ENCODE measurements around the gene SPRR4.

SPRR4 gene

DNA sequence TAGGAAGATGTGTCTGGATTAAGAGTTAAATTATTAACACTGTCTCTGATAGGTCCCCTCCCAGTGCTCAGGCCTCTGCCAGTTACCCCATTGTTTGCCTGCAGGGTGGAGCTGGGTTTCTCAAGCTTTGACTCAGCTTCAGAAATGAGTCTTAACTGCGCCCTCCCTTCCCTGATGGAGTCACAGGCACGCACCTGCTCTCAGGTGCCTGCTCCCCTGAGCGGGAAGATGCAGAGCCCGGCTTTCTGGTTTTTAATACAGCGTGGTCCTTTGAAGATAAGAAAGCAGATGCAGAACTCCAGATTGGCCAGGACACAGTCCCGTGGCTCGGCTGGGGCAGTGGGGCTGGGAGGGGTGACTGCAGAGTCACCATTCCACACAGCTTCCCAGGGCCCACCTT lies 3.2 kb upstream of the SPRR4 start:
- H3K27ac ChIP-seq (ENCODE audit: low read depth, low read length), result no peak overlapping the region
- H3K36me3 ChIP-seq (ENCODE audit: insufficient read depth, low read length), result no peaks in the 10 kb centered on the region
- no peak overlapping the region for H2AFZ ChIP-seq (ENCODE audit: low read length, unreplicated experiment)
- no peak overlapping the region for H3K4me3 ChIP-seq (ENCODE audit: low read depth, low read length)
- no peaks in the 10 kb centered on the region for H3K27me3 ChIP-seq (ENCODE audit: insufficient read depth, low read length)
- no peaks in the 10 kb centered on the region for H3K79me2 ChIP-seq (ENCODE audit: control insufficient read depth, insufficient read depth, low read length, unreplicated experiment)
- H3K4me1 ChIP-seq (ENCODE audit: control insufficient read depth, insufficient read depth, low read length, unreplicated experiment), result no peaks in the 10 kb centered on the region

DNA sequence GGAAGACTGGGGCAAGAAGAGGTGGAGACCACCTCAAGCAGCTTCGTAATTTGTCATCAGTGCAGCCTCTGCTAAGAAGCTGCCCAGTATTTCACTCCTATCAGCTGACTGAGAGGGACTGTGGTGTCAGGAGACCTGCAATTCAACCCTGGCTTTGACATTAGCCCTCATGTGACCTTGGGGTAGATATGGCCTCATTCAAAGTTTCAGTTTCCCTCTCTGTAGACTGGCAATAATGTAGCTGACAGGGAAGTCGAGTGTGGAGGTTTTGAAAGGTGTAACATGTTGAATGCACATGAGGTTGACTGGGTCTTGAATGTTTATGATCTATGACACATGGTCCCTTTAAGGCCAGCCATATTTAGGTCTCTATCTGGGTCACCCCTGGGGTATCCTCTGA lies 2.2 kb upstream of the SPRR4 start:
- H3K4me3 ChIP-seq (ENCODE audit: low read depth, low read length), result no peak overlapping the region
- H3K27ac ChIP-seq (ENCODE audit: low read depth, low read length), result no peak overlapping the region
- no peaks in the 10 kb centered on the region for H3K36me3 ChIP-seq (ENCODE audit: insufficient read depth, low read length)
- H3K27me3 ChIP-seq (ENCODE audit: insufficient read depth, low read length), result no peaks in the 10 kb centered on the region
- no peaks in the 10 kb centered on the region for H3K4me1 ChIP-seq (ENCODE audit: control insufficient read depth, insufficient read depth, low read length, unreplicated experiment)
- no peaks in the 10 kb centered on the region for H3K79me2 ChIP-seq (ENCODE audit: control insufficient read depth, insufficient read depth, low read length, unreplicated experiment)
- H2AFZ ChIP-seq (ENCODE audit: low read length, unreplicated experiment), result no peak overlapping the region

GRCh38 chr1:152969036-152969435 lies 1.4 kb upstream of the SPRR4 start:
- Histone ChIP-seq H3K36me3 (ENCODE audit: insufficient read depth, low read length) (no peaks in the 10 kb centered on the region), H2AFZ (ENCODE audit: low read length, unreplicated experiment) (no peak overlapping the region), H3K79me2 (ENCODE audit: control insufficient read depth, insufficient read depth, low read length, unreplicated experiment) (no peaks in the 10 kb centered on the region), H3K4me3 (ENCODE audit: low read depth, low read length) (no peak overlapping the region), H3K4me1 (ENCODE audit: control insufficient read depth, insufficient read depth, low read length, unreplicated experiment) (no peaks in the 10 kb centered on the region), H3K27me3 (ENCODE audit: insufficient read depth, low read length) (no peaks in the 10 kb centered on the region), H3K27ac (ENCODE audit: low read depth, low read length) (no peak overlapping the region)

GRCh38 chr1:152972196-152972886 lies 1.9 kb downstream of the SPRR4 start:
- Histone ChIP-seq H3K4me1 (ENCODE audit: control insufficient read depth, insufficient read depth, low read length, unreplicated experiment) (no peaks in the 10 kb centered on the region), H3K36me3 (ENCODE audit: insufficient read depth, low read length) (no peaks in the 10 kb centered on the region), H3K79me2 (ENCODE audit: control insufficient read depth, insufficient read depth, low read length, unreplicated experiment) (no peaks in the 10 kb centered on the region), H3K27me3 (ENCODE audit: insufficient read depth, low read length) (no peaks in the 10 kb centered on the region), H3K27ac (ENCODE audit: low read depth, low read length) (no peak overlapping the region), H3K4me3 (ENCODE audit: low read depth, low read length) (no peak overlapping the region), H2AFZ (ENCODE audit: low read length, unreplicated experiment) (no peak overlapping the region)

- Histone ChIP-seq H3K79me2 (ENCODE audit: control insufficient read depth, insufficient read depth, low read length, unreplicated experiment) (no peaks in the 10 kb centered on the region), H2AFZ (ENCODE audit: low read length, unreplicated experiment) (no peak overlapping the region), H3K36me3 (ENCODE audit: insufficient read depth, low read length) (no peaks in the 10 kb centered on the region), H3K4me3 (ENCODE audit: low read depth, low read length) (no peak overlapping the region), H3K4me1 (ENCODE audit: control insufficient read depth, insufficient read depth, low read length, unreplicated experiment) (no peaks in the 10 kb centered on the region), H3K27me3 (ENCODE audit: insufficient read depth, low read length) (no peaks in the 10 kb centered on the region), H3K27ac (ENCODE audit: low read depth, low read length) (no peak overlapping the region)
These were observed 6.2 kb downstream of the SPRR4 start for GRCh38 chr1:152976688-152977087.

GRCh38 chr1:152977614-152978013 lies 7.2 kb downstream of the SPRR4 start:
- Histone ChIP-seq H3K4me3 (ENCODE audit: low read depth, low read length) (no peak overlapping the region), H3K27me3 (ENCODE audit: insufficient read depth, low read length) (no peaks in the 10 kb centered on the region), H2AFZ (ENCODE audit: low read length, unreplicated experiment) (no peak overlapping the region), H3K4me1 (ENCODE audit: control insufficient read depth, insufficient read depth, low read length, unreplicated experiment) (no peaks in the 10 kb centered on the region), H3K79me2 (ENCODE audit: control insufficient read depth, insufficient read depth, low read length, unreplicated experiment) (no peaks in the 10 kb centered on the region), H3K27ac (ENCODE audit: low read depth, low read length) (no peak overlapping the region), H3K36me3 (ENCODE audit: insufficient read depth, low read length) (no peaks in the 10 kb centered on the region)

GRCh38 chr1:152980676-152981075 lies 10.2 kb downstream of the SPRR4 start:
- no peaks in the 10 kb centered on the region for H3K79me2 ChIP-seq (ENCODE audit: control insufficient read depth, insufficient read depth, low read length, unreplicated experiment)
- no peak overlapping the region for H3K4me3 ChIP-seq (ENCODE audit: low read depth, low read length)
- H3K27me3 ChIP-seq (ENCODE audit: insufficient read depth, low read length), result no peaks in the 10 kb centered on the region
- H3K27ac ChIP-seq (ENCODE audit: low read depth, low read length), result no peak overlapping the region
- H3K36me3 ChIP-seq (ENCODE audit: insufficient read depth, low read length), result no peaks in the 10 kb centered on the region
- H2AFZ ChIP-seq (ENCODE audit: low read length, unreplicated experiment), result no peak overlapping the region
- no peaks in the 10 kb centered on the region for H3K4me1 ChIP-seq (ENCODE audit: control insufficient read depth, insufficient read depth, low read length, unreplicated experiment)

GRCh38 chr1:152981146-152981871 lies 10.9 kb downstream of the SPRR4 start:
- Histone ChIP-seq H2AFZ (ENCODE audit: low read length, unreplicated experiment) (no peak overlapping the region), H3K27me3 (ENCODE audit: insufficient read depth, low read length) (no peaks in the 10 kb centered on the region), H3K36me3 (ENCODE audit: insufficient read depth, low read length) (no peaks in the 10 kb centered on the region), H3K27ac (ENCODE audit: low read depth, low read length) (no peak overlapping the region), H3K79me2 (ENCODE audit: control insufficient read depth, insufficient read depth, low read length, unreplicated experiment) (no peaks in the 10 kb centered on the region), H3K4me1 (ENCODE audit: control insufficient read depth, insufficient read depth, low read length, unreplicated experiment) (no peaks in the 10 kb centered on the region), H3K4me3 (ENCODE audit: low read depth, low read length) (no peak overlapping the region)

GRCh38 chr1:152982076-152982475 lies 11.6 kb downstream of the SPRR4 start:
- no peaks in the 10 kb centered on the region for H3K79me2 ChIP-seq (ENCODE audit: control insufficient read depth, insufficient read depth, low read length, unreplicated experiment)
- no peaks in the 10 kb centered on the region for H3K27me3 ChIP-seq (ENCODE audit: insufficient read depth, low read length)
- H3K4me1 ChIP-seq (ENCODE audit: control insufficient read depth, insufficient read depth, low read length, unreplicated experiment), result no peaks in the 10 kb centered on the region
- H3K36me3 ChIP-seq (ENCODE audit: insufficient read depth, low read length), result no peaks in the 10 kb centered on the region
- H2AFZ ChIP-seq (ENCODE audit: low read length, unreplicated experiment), result no peak overlapping the region
- no peak overlapping the region for H3K27ac ChIP-seq (ENCODE audit: low read depth, low read length)
- no peak overlapping the region for H3K4me3 ChIP-seq (ENCODE audit: low read depth, low read length)

DNA sequence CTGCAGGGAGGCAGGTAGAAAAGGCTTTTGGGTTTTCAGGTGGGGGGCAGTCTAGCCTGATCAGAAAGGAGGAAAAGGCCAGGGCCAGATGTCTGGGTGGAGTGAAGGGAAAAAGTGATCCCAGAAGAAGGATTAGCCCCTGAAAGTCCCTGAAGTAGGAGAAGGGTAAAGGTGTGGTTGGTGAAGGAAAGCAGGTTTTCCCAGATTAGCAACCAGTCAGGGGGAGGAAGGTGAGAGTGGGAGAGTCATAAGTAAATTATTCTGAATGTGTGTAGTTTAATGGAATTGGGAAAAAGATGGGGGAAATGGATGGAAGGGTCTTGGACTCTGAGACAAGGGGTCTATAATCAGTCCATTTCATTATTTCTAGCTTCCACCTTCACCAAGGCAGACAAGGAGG lies 12.8 kb downstream of the SPRR4 start:
- Histone ChIP-seq H3K27ac (ENCODE audit: low read depth, low read length) (no peak overlapping the region), H3K79me2 (ENCODE audit: control insufficient read depth, insufficient read depth, low read length, unreplicated experiment) (no peaks in the 10 kb centered on the region), H3K36me3 (ENCODE audit: insufficient read depth, low read length) (no peaks in the 10 kb centered on the region), H3K27me3 (ENCODE audit: insufficient read depth, low read length) (no peaks in the 10 kb centered on the region), H3K4me1 (ENCODE audit: control insufficient read depth, insufficient read depth, low read length, unreplicated experiment) (no peaks in the 10 kb centered on the region), H2AFZ (ENCODE audit: low read length, unreplicated experiment) (no peak overlapping the region), H3K4me3 (ENCODE audit: low read depth, low read length) (no peak overlapping the region)

GRCh38 chr1:152983743-152984142 lies 13.3 kb downstream of the SPRR4 start, which contains the start of gene SPRR1A:
Gene SPRR1A (plus strand): TSS chr1:152984081. CDS start chr1:152985231, 1,150 bp downstream.
- no peak within 1 kb of the TSS for H2AFZ ChIP-seq (ENCODE audit: low read length, unreplicated experiment)
- H3K27ac ChIP-seq (ENCODE audit: low read depth, low read length), result no peak within 1 kb of the TSS
- H3K79me2 ChIP-seq (ENCODE audit: control insufficient read depth, insufficient read depth, low read length, unreplicated experiment), result no peaks in the 10 kb centered on the region
- H3K4me3 ChIP-seq (ENCODE audit: low read depth, low read length), result no peak within 1 kb of the TSS
- no peaks in the 10 kb centered on the region for H3K36me3 ChIP-seq (ENCODE audit: insufficient read depth, low read length)
- H3K27me3 ChIP-seq (ENCODE audit: insufficient read depth, low read length), result no peaks in the 10 kb centered on the region
- no peaks in the 10 kb centered on the region for H3K4me1 ChIP-seq (ENCODE audit: control insufficient read depth, insufficient read depth, low read length, unreplicated experiment)
